Spleen (tissue), 11 donors: Measurements from ENCODE around the gene EXOSC5. TPM values are rescaled to one million over a fixed set of nuclear protein-coding genes. Genes with fewer than 3 reads are reported as not detected.

Experiments used
- DNase-seq: peaks from one replicate; pipeline ENCODE4 v3.0.0-alpha.2; 2020
- H3K27ac ChIP-seq, 8 donors: fragments of 200-600 bp; sonication (generic) in 7 of 8; 1 replicate in 4 of 8; 2 replicates in 4 of 8; pipeline versions ENCODE4 v1.5.0 to v1.8.0; 2016 to 2021; ENCODE audit warnings: inconsistent platforms in 4 of 8, mild to moderate bottlenecking in 4 of 8, moderate library complexity in 1 of 8
- H3K27me3 ChIP-seq, 7 donors: fragments of 200-600 bp; sonication (generic) in 6 of 7; replicated peaks in 1 of 7; 1 replicate in 4 of 7; 2 replicates in 3 of 7; pipeline versions ENCODE4 v1.5.0 to v1.8.0; 2016 to 2021; ENCODE audit warnings: inconsistent platforms in 3 of 7, mild to moderate bottlenecking in 1 of 7
- H3K36me3 ChIP-seq, 6 donors: fragments of 200-600 bp; sonication (generic) in 5 of 6; 1 replicate in 4 of 6; 2 replicates in 2 of 6; pipeline versions ENCODE4 v1.5.0 to v1.8.0; 2016 to 2021; ENCODE audit warnings: inconsistent platforms in 2 of 6
- H3K4me1 ChIP-seq, 6 donors: fragments of 200-600 bp; sonication (generic) in 5 of 6; 1 replicate in 3 of 6; 2 replicates in 3 of 6; pipeline versions ENCODE4 v1.5.0 to v1.8.0; 2016 to 2021; ENCODE audit warnings: inconsistent platforms in 3 of 6
- H3K4me3 ChIP-seq, 8 donors: fragments of 200-600 bp; sonication (generic) in 7 of 8; 1 replicate in 4 of 8; 2 replicates in 4 of 8; pipeline versions ENCODE4 v1.5.0 to v1.8.0; 2016 to 2021; ENCODE audit warnings: inconsistent platforms in 4 of 8, mild to moderate bottlenecking in 4 of 8, moderate library complexity in 2 of 8
- H3K9me3 ChIP-seq, 8 donors: fragments of 200-600 bp; sonication (generic) in 7 of 8; 1 replicate in 4 of 8; 2 replicates in 4 of 8; pipeline versions ENCODE4 v1.5.0 to v1.8.0; 2016 to 2021; ENCODE audit warnings: inconsistent platforms in 4 of 8
- POLR2A ChIP-seq, 3 donors: fragments of 450-650 bp; IDR thresholded peaks; one replicate each; pipeline ENCODE4 v1.5.1; 2017; ENCODE audit warnings: antibody characterized with exemption in 3 of 3, mild to moderate bottlenecking in 1 of 3
- POLR2AphosphoS5 ChIP-seq, 3 donors: sonication (generic); formaldehyde crosslinking; IDR thresholded peaks; one replicate each; pipeline ENCODE4 v1.5.1; 2017; ENCODE audit warnings: antibody characterized with exemption in 3 of 3
- WGBS, 5 donors: extraction: QIAGEN DNeasy Blood & Tissue Kit in 3 of 5; methylation state at CpG; one replicate each; pipeline versions ENCODE4 v1.1.5 to v1.1.7; 2013 to 2018; 5-methylcytosine and 5-hydroxymethylcytosine counted together
- intact Hi-C: fragments of 100-400 bp; cut with DNase I; formaldehyde crosslinking; loops from one replicate; pipeline ENCODE4 v1.15.0; 2023; ENCODE audit warnings: low total_unique reads
- polyA plus RNA-seq, 3 donors: library from polyadenylated mRNA; stranded (reverse); fragments of 200-250 nt; gene quantifications; one replicate each; pipeline ENCODE4 v1.2.1, GENCODE V29; 2013
- total RNA-seq, 7 donors: library from RNA; depleted of rRNA in 3 of 7; stranded (reverse); fragments of >200 nt in 3 of 7; fragmentation: NEBNext Ultra II Directional in 4 of 7; extraction: Animal tissue kit (Norgen Biotek cat#: 25700) in 4 of 7; gene quantifications; one replicate each; pipeline versions ENCODE4 v1.1.0 to v1.2.1, GENCODE V29; 2016 to 2021
- TF ChIP-seq, protein P1 (sequence below), 11 experiments: fragments of 200-600 bp in 7 of 11; fragments of 450-650 bp in 4 of 11; sonication (generic) in 4 of 11; IDR thresholded peaks in 8 of 11; conservative IDR thresholded peaks in 3 of 11; 1 replicate in 7 of 11; 2 replicates in 4 of 11; pipeline versions ENCODE4 v1.4.0 to v1.8.0; 2016 to 2021; ENCODE audit warnings: antibody characterized with exemption in 11 of 11, inconsistent platforms in 4 of 11, mild to moderate bottlenecking in 1 of 11
- donor health status: healthy with polysubstance abuse.
- donor health status: DM: no; HTN: no; CAD: no; lungs with moderate emphysema.
- donor health status: DM: no; HTN: no; CAD: no.
- donor health status: Bipolar disorder and iron deficiency.
- donor health status: healthy.
- donor health status: DM: no; HTN: no; CAD: no.
- donor health status: DM: yes; HTN: yes; CAD: no.

EXOSC5 gene
- total and polyA plus RNA-seq, 10 donors = 10.1 to 53.8 (median 16.8) TPM

- TF ChIP-seq POLR2AphosphoS5 (IDR thresholded peaks at IDR 0.05) = no peak
- TF ChIP-seq POLR2A (IDR thresholded peaks at IDR 0.05) = no peak
- TF ChIP-seq, protein P1, sequence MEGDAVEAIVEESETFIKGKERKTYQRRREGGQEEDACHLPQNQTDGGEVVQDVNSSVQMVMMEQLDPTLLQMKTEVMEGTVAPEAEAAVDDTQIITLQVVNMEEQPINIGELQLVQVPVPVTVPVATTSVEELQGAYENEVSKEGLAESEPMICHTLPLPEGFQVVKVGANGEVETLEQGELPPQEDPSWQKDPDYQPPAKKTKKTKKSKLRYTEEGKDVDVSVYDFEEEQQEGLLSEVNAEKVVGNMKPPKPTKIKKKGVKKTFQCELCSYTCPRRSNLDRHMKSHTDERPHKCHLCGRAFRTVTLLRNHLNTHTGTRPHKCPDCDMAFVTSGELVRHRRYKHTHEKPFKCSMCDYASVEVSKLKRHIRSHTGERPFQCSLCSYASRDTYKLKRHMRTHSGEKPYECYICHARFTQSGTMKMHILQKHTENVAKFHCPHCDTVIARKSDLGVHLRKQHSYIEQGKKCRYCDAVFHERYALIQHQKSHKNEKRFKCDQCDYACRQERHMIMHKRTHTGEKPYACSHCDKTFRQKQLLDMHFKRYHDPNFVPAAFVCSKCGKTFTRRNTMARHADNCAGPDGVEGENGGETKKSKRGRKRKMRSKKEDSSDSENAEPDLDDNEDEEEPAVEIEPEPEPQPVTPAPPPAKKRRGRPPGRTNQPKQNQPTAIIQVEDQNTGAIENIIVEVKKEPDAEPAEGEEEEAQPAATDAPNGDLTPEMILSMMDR (IDR thresholded peaks at IDR 0.05 in 8 of 11, conservative IDR thresholded peaks at IDR 0.05 in 3 of 11) = no peak
- intact Hi-C loops = no loop called here
- Histone ChIP-seq H3K9me3 (no peaks in the 10 kb centered on the region), H3K27me3 (no peaks in the 10 kb centered on the region), H3K4me1 (peaks cover 15 to 86% (median 43%) of the 10 kb centered on the region in 6 donors), H3K36me3 (peaks cover 0 to 69% (median 49%) of the 10 kb centered on the region in 6 donors), H3K4me3 (peak overlapping the region; percentile 28 to 67 (median 42)), H3K27ac (peak overlapping the region in 7 of 8 donors; percentile 77 to 93 (median 85))
- no peak for DNase-seq
- 79 to 91% (median 85%) methylated on average over 20 to 36 of the region's 36 CpGs for WGBS, 5 donors
Observed at GRCh38 chr19:41426116-41426841, 29.1 kb upstream of the EXOSC5 start.

GRCh38 chr19:41425174-41426115, 28.3 kb upstream of the EXOSC5 start:
- TF ChIP-seq, protein P1 (IDR thresholded peaks at IDR 0.05 in 8 of 11, conservative IDR thresholded peaks at IDR 0.05 in 3 of 11) = no peak
- TF ChIP-seq POLR2AphosphoS5 (IDR thresholded peaks at IDR 0.05) = peak in 1 of 3 donors; percentile 16
- no peak for TF ChIP-seq POLR2A (IDR thresholded peaks at IDR 0.05)
- H3K4me1 ChIP-seq = peaks cover 15 to 90% (median 44%) of the 10 kb centered on the region in 6 donors
- H3K9me3 ChIP-seq = no peaks in the 10 kb centered on the region
- intact Hi-C loops = no loop called here
- peak overlapping the region in 6 of 8 donors; percentile 51 to 93 (median 86) for H3K27ac ChIP-seq
- no peak for DNase-seq
- no peaks in the 10 kb centered on the region for H3K27me3 ChIP-seq
- WGBS, 5 donors = 78 to 96% (median 88%) methylated on average over 19 to 28 of the region's 28 CpGs
- H3K36me3 ChIP-seq = peaks cover 0 to 69% (median 50%) of the 10 kb centered on the region in 6 donors
- peak overlapping the region in 5 of 8 donors; percentile 33 to 67 (median 46) for H3K4me3 ChIP-seq

DNA sequence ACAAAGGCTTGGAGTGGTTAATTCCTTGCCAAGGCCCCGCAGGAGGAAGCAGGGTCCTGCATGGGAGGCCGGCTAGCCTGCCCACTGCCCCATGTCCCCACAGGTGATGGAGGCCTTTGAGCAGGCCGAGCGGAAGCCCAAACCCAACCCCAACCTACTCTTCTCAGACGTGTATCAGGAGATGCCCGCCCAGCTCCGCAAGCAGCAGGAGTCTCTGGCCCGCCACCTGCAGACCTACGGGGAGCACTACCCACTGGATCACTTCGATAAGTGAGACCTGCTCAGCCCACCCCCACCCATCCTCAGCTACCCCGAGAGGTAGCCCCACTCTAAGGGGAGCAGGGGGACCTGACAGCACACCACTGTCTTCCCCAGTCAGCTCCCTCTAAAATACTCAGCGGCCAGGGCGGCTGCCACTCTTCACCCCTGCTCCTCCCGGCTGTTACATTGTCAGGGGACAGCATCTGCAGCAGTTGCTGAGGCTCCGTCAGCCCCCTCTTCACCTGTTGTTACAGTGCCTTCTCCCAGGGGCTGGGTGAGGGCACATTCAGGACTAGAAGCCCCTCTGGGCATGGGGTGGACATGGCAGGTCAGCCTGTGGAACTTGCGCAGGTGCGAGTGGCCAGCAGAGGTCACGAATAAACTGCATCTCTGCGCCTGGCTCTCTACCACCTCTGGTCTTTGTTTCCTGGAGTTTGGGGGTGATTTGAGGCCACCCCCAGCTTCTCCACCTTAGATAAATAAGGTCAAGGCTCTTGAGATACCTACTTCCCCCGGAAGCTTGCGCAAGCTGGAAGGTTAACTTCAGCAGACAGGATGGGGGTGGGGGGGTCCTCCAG, 27.4 kb upstream of the EXOSC5 start:
- H3K9me3 ChIP-seq = no peaks in the 10 kb centered on the region
- peak overlapping the region in 6 of 8 donors; percentile 51 to 93 (median 86) for H3K27ac ChIP-seq
- peak overlapping the region in 5 of 8 donors; percentile 7 to 67 (median 43) for H3K4me3 ChIP-seq
- no peaks in the 10 kb centered on the region for H3K27me3 ChIP-seq
- TF ChIP-seq, protein P1 (IDR thresholded peaks at IDR 0.05 in 8 of 11, conservative IDR thresholded peaks at IDR 0.05 in 3 of 11) = no peak
- TF ChIP-seq POLR2A (IDR thresholded peaks at IDR 0.05) (no peak), POLR2AphosphoS5 (IDR thresholded peaks at IDR 0.05) (no peak)
- WGBS, 5 donors = 63 to 79% (median 72%) methylated on average over 15 to 21 of the region's 21 CpGs
- intact Hi-C loops = no loop called here
- H3K36me3 ChIP-seq = peaks cover 0 to 70% (median 58%) of the 10 kb centered on the region in 6 donors
- no peak for DNase-seq
- H3K4me1 ChIP-seq = peaks cover 15 to 99% (median 51%) of the 10 kb centered on the region in 6 donors
